Measurements from ENCODE around the gene ATPAF2.

ATPAF2 gene

DNA sequence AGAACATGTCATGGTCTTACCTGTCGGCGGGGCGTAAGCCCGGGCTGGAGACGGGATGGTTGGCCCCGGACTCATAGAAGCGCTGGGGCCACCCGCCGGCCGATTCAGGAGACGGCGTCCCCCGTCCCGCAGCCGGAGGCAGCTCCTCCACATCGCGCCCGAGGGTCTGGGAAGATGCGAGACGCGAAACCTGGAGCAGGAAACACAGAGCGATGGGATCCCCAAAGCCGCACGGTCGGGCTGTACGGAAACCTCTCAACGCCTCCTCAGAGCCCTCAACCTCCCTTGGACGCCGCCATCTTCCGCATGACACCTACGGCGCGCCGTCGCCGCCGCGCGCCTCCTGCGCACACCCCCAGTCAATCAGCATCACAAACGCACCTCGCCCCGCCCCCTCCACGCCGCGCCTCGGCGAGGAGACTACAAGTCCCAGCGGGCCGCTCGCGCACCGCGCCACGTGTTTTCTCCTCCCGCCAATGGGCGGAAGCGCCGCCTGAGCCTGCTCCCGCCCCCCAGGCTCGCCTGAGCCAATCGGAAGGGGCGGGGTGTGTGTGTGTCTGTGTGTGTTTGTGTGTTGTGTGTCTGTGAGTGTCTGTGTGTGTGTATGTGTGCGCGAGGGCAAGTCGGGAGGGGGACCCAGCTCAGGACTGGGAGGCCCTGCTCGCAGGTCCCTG lies at the start of gene ATPAF2, which contains the start of gene GID4:
Gene ATPAF2, minus strand, starts transcription at position 308 of the 674 bp plus-strand sequence. Its CDS starts 155 bp downstream, at position 153.
Gene GID4, plus strand, starts transcription at position 548 of the 674 bp plus-strand sequence. Its CDS starts 57 bp downstream, at position 605.
- peak; percentile 97 for DNase-seq (ENCODE audit: low read depth)

DNA sequence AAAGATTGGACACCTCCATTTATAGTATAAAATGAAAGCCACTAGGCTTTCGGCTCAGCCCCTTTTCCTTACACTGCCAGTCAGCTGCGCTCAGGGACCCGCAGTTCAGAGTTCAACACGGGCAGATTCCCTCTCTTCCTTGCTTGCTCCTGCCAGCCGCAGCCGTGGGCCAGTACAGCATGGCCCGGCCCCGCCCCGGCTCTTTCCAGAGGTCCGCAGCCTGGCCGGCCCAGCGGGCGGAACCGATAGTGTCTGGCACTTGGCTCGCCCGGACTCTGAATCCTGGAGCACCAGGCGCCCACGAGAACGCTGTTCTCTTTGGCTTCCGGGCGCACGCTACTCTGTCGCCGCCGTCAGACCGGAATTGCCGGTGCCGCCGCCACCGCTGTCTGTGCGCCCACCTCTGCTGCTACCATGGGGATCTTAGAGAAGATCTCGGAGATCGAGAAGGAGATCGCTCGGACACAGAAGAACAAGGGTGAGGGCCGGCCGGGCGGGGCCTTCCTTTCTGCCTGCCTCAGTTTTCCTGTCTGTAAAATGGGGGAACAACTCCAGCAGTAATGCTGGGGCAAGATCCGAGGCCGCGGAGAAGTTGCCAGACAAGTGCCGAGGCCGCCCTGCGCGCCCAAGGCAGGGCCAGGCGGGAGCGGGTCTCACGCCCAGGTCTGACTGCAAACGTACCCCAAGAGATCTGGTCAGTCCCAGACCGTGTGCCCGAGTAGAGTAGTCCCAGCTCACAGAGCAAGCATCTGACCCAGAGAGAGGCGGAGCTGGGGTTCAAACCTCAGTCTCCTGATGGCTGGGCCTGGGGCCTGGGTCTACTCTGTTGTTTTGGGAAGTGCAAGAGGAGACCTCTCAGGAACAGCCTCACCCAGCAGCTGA lies 48.9 kb upstream of the ATPAF2 start, which contains the start of gene DRG2:
Gene DRG2, plus strand, starts transcription at position 339 of the 882 bp plus-strand sequence. Its CDS starts 76 bp downstream, at position 415.
- DNase-seq (ENCODE audit: low read depth): peak; percentile 90

DNA sequence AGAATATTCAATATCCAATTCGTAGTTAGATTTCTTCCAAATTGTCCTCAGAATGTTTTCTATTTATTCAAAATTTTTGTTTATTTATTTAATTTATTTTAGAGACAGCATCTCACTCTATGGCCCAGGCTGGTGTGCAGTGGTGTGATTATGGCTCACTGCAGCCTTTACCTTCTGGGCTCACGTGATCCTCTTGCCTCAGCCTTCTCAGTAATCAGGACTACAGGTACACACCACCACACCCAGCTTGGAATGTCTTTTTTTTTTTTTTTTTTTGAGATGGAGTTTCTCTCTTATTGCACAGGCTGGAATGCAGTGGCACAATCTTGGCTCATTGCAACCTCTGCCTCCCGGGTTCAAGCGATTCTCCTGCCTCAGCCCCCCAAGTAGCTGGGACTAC lies 45.3 kb upstream of the ATPAF2 start:
- no peak for DNase-seq (ENCODE audit: low read depth)

DNA sequence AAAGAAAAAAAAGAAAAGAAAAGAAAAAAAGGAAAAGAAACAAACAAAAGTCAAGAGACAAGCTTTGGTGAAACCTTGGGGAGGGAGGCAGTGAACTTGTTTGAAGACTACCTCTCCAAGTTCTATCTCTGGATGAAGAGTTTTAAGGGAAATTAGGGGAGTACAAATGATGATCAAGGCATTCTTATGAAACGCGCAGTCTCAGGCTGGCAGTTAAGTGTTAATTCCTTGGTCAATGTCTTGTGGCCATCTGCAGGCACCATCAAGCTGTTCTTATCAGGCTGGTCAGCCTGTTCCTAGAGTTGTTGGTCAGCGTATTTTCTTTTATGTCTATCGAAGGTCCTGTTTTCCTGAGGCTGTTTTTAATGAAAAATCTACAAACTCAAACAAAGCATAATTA lies 40.6 kb upstream of the ATPAF2 start:
- no peak for DNase-seq (ENCODE audit: low read depth)

DNA sequence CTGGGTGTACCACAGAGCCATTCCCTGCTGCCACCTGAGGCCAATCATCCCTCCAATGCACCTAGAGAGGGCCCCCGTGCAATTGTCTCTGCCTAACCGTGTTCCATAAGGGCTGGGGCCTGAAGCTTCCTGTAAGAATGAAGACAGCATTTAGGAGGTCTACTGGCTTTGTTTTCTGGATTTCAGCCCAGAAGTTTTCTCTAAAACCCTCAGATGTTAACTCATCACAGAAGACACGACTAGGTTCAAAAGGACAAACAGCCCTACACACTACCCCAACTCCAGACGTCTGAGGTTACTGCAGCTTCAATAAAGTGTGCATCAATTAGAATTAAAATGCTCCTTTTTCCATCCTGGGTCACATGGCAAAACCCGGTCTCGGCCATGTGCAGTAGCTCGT lies 38.0 kb upstream of the ATPAF2 start:
- DNase-seq (ENCODE audit: low read depth): no peak

DNA sequence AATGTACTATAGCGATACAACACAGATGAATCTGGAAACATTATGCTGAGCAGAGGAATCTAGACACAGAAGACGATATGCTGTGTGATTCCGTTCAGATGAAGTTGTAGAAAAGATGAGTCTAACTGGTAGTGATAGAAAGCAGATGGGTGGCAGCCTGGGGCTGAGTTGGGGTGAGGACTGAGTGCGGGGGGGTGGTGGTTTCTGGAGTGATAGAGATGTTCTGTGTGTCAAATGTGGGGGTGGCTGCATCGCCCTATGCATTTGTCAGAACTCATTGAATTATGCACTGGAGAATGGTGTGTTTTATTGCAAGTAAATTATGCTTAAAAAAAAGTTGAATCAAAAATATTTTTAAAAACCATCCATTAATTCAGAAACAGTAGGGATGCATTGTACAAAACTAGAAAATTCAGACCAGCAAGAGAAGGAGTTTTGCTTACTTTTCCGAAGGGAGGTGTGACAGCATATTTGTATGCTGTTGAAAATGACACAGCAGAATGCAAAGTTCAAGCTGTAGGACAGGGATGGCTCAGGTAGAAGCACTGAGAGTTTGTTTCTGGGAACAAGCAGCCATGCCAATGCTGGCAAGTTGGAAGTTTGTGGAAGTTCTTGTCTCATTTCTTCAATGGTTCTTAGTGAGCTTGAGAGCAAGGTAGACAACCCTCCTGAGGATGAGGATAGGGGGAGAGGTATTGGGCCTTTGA lies 35.8 kb upstream of the ATPAF2 start:
- no peak for DNase-seq (ENCODE audit: low read depth)

- DNase-seq (ENCODE audit: low read depth): no peak
These were observed 32.8 kb upstream of the ATPAF2 start for GRCh38 chr17:18071751-18072150.

DNA sequence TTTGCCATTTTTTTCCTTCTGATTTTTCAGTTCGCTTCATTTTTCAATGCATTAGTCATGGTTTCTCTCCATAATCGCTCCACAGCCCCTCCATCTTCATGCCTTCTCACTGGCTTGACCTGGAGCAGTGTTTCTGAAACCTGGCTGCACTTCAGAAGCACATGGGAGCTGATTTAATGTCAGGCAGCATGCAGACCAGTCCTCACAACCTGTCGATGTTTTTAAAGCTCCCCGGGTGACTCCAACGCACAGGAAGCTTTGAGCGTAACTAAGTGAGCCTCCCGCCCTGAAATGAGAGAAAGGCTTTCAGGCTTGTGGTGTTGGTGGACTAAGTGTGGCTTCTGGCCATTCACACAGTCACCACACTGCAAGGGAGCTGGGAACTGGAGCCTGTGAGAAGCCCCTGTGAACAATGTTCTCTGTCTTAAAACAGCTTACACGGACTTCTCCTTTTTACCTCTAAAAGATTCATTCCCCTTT lies 31.9 kb upstream of the ATPAF2 start:
- no peak for DNase-seq (ENCODE audit: low read depth)

- no peak for DNase-seq (ENCODE audit: low read depth)
These were observed 30.1 kb upstream of the ATPAF2 start for GRCh38 chr17:18069101-18069500.

GRCh38 chr17:18066866-18067265 lies 27.9 kb upstream of the ATPAF2 start:
- no peak for DNase-seq (ENCODE audit: low read depth)

DNA sequence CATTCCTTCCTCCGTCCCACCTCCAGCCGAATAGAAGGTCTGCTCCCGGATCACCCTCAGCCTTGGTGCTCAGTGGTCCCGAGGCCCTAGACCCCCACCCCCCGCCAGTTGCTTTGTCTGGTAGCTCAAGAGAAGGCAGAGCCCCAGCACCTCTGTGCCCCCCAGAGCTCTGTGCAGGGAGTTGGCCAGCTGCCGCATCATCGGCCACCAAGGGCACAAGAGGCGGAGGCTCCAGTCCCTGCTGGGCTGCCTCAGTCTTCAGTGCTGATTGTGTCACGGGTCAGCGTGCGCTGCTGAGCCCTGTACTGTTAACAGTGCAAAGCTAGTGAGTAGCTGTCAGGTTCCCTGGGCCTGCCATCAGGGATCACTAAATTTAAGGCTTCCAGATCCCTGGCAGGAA lies 26.6 kb upstream of the ATPAF2 start:
- no peak for DNase-seq (ENCODE audit: low read depth)

DNA sequence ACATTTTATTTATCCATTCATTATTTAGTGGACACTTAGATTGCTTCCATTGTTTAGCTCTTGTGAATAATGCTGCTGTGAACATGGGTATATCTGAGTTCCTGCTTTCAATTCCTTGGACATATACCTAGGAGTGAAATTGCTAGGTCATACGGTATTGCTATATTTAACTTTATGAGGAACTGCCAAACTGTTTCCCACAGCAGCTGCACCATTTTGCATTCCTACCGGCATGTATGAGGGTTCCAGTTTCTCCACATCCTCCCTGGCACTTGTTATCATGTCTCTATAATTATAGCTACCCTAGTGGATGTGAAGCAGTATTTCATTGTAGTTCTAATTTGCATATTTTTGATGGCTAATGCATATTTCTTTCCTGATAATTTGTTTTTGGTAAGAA lies 25.1 kb upstream of the ATPAF2 start:
- DNase-seq (ENCODE audit: low read depth): no peak

- no peak for DNase-seq (ENCODE audit: low read depth)
These were observed 20.3 kb upstream of the ATPAF2 start for GRCh38 chr17:18059283-18059682.

GRCh38 chr17:18056214-18056613 lies 17.2 kb upstream of the ATPAF2 start:
- no peak for DNase-seq (ENCODE audit: low read depth)

DNA sequence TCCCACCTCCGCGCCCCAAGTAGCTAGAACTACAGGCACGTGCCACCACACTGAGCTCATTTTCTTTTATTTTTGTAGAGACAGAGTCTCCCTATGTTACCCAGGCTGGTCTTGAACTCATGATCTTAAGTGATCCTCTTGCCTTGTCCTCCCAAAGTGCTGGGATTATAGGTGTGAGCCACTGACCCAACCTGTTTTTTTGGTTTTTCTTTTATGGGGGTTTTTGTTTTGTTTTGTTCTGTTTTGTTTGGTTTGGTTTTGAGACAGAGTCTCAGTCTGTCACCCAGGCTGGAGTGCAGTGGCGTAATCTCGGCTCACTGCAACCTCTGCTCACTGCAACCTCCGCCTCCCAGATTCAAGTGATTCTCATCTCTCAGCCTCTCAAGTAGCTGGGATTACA lies 16.6 kb upstream of the ATPAF2 start:
- DNase-seq (ENCODE audit: low read depth): no peak

- no peak for DNase-seq (ENCODE audit: low read depth)
These were observed 6.9 kb upstream of the ATPAF2 start for GRCh38 chr17:18045691-18046350.

GRCh38 chr17:18044609-18045008 lies 5.6 kb upstream of the ATPAF2 start:
- DNase-seq (ENCODE audit: low read depth): no peak

- no peak for DNase-seq (ENCODE audit: low read depth)
These were observed 4.5 kb upstream of the ATPAF2 start for GRCh38 chr17:18043491-18043890.

DNA sequence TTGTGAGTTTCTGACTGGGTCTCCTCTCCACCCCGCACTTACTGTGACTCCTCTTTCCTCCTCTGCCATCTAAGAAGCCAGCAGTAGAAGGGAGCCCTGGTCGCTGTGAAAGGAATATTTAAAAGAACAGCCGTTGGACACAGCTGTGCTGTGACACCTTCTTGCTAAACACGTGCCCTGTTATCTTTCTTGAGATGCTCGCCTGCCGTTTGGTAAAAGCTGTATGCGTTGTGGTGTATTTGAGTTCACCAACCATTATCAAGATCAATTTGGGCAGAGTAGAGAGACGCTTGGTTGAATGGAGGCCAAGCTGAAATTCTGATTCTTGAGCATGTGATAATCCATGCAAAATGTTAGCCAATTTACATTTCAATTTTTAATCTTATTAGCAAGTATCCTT lies 4.0 kb upstream of the ATPAF2 start:
- DNase-seq (ENCODE audit: low read depth): no peak

DNA sequence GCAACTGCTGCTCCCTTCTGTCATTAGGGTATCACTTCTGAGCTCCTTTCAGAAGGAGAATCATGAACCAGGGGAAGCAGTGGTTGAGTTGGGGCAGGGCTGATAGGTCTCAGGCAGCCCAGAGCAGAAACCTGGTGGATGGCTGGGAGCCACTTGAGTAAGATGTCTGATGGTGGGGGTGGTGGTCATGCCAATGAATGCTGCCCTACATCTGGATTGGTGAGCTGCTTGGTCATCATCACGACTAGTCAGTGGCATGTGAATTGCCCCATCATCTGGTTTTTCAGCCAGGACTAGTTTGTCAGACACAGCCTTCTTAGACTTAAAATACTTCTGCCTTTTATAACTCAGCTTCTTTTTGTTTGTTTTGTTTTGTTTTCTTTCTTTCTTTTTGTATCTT lies 2.8 kb upstream of the ATPAF2 start:
- no peak for DNase-seq (ENCODE audit: low read depth)

GRCh38 chr17:18040261-18040858 lies 1.4 kb upstream of the ATPAF2 start:
- DNase-seq (ENCODE audit: low read depth): no peak

Measured in HS-27A (cell line).